Osteoblast (primary cell): Measurements from ENCODE around the gene A3GALT2. TPM values are rescaled to one million over a fixed set of nuclear protein-coding genes. Genes with fewer than 3 reads are reported as not detected.
A peak's percentile ranks its signal among the peaks of the same experiment; 100 is the strongest.

ENCODE experiments used
- DNase-seq: peaks from one replicate; pipeline ENCODE4 v3.0.0; 2011; ENCODE audit warnings: low spot score, mixed read lengths; ENCODE audit not compliant: insufficient read length; ENCODE audit errors: missing footprints
- H2AFZ ChIP-seq: 2 replicates; pipeline ENCODE4 v1.6.0; 2011; ENCODE audit warnings: mild to moderate bottlenecking, low read length
- H3K27ac ChIP-seq: 2 replicates; pipeline ENCODE4 v1.5.1; 2011; ENCODE audit warnings: mild to moderate bottlenecking, low read depth, low read length, moderate library complexity
- H3K27me3 ChIP-seq: 2 replicates; pipeline ENCODE4 v1.6.0; 2012; ENCODE audit warnings: mild to moderate bottlenecking, control low read depth, inconsistent platforms, low read length, moderate library complexity; ENCODE audit not compliant: insufficient read depth
- H3K36me3 ChIP-seq: 2 replicates; pipeline ENCODE4 v1.5.1; 2011; ENCODE audit warnings: mild to moderate bottlenecking, low read length, control low read depth, moderate library complexity; ENCODE audit not compliant: insufficient read depth
- H3K4me1 ChIP-seq: 2 replicates; pipeline ENCODE4 v1.5.1; 2011; ENCODE audit warnings: mild to moderate bottlenecking, low read length, control low read depth, moderate library complexity; ENCODE audit not compliant: insufficient read depth
- H3K4me2 ChIP-seq: 2 replicates; pipeline ENCODE4 v1.6.0; 2011; ENCODE audit warnings: mild to moderate bottlenecking, low read length; ENCODE audit not compliant: insufficient read depth
- H3K4me3 ChIP-seq: fragments of 200-600 bp; sonication (generic); 3 replicates; pipeline ENCODE4 v1.5.1; 2012; ENCODE audit warnings: mild to moderate bottlenecking, low read length, inconsistent platforms; ENCODE audit not compliant: insufficient read depth
- H3K79me2 ChIP-seq: 2 replicates; pipeline ENCODE4 v1.6.0; 2012; ENCODE audit warnings: mild to moderate bottlenecking, low read length, control low read depth, inconsistent platforms; ENCODE audit not compliant: insufficient read depth
- H3K9me3 ChIP-seq: 2 replicates; pipeline ENCODE4 v1.5.1; 2011; ENCODE audit warnings: low read depth, low read length, control low read depth
- H4K20me1 ChIP-seq: 2 replicates; pipeline ENCODE4 v1.6.0; 2012; ENCODE audit warnings: mild to moderate bottlenecking, low read length, control low read depth; ENCODE audit not compliant: insufficient read depth
- CTCF ChIP-seq: IDR thresholded peaks from 2 replicates; pipeline ENCODE4 v1.5.1; 2011; ENCODE audit warnings: mild to moderate bottlenecking, low read depth, low read length, moderate library complexity; ENCODE audit errors: extremely low read depth
- total RNA-seq: library from RNA; depleted of rRNA; stranded (reverse); fragments of >200 nt; gene quantifications from 2 replicates; pipeline ENCODE4 v1.2.3, GENCODE V29; 2012

Gene A3GALT2
- total RNA-seq, 1 donor = not detected

- no peak for TF ChIP-seq CTCF
Measured at GRCh38 chr1:33296082-33296458, 24.8 kb downstream of the A3GALT2 start.

GRCh38 chr1:33295450-33296081 is 25.3 kb downstream of the A3GALT2 start:
- H3K27me3 ChIP-seq = no peaks in the 10 kb centered on the region

More at GRCh38 chr1:33296082-33296458, 24.8 kb downstream of the A3GALT2 start:
- peaks cover 2% of the 10 kb centered on the region for H3K79me2 ChIP-seq
- no peak overlapping the region for H3K27ac ChIP-seq
- peaks cover 32% of the 10 kb centered on the region for H3K36me3 ChIP-seq
- no peak for DNase-seq
- H3K4me1 ChIP-seq = peaks cover 8% of the 10 kb centered on the region
- peaks cover 15% of the 10 kb centered on the region for H4K20me1 ChIP-seq
- H3K9me3 ChIP-seq = no peaks in the 10 kb centered on the region
- no peaks in the 10 kb centered on the region for H3K27me3 ChIP-seq
- no peak overlapping the region for H3K4me3 ChIP-seq
- H2AFZ ChIP-seq = no peak overlapping the region
- no peak overlapping the region for H3K4me2 ChIP-seq

GRCh38 chr1:33295023-33295422 is 25.9 kb downstream of the A3GALT2 start:
- Histone ChIP-seq H3K36me3 (peaks cover 33% of the 10 kb centered on the region), H3K27ac (no peak overlapping the region), H3K4me1 (no peaks in the 10 kb centered on the region), H3K27me3 (no peaks in the 10 kb centered on the region), H3K4me2 (no peak overlapping the region), H4K20me1 (peaks cover 15% of the 10 kb centered on the region), H3K4me3 (no peak overlapping the region), H3K9me3 (no peaks in the 10 kb centered on the region), H2AFZ (no peak overlapping the region), H3K79me2 (peaks cover 2% of the 10 kb centered on the region)
- DNase-seq = no peak
- TF ChIP-seq CTCF = no peak

More at GRCh38 chr1:33295450-33296081, 25.3 kb downstream of the A3GALT2 start:
- Histone ChIP-seq H2AFZ (no peak overlapping the region), H3K9me3 (no peaks in the 10 kb centered on the region), H3K4me1 (peaks cover 3% of the 10 kb centered on the region), H3K4me2 (no peak overlapping the region), H3K27ac (no peak overlapping the region), H3K4me3 (no peak overlapping the region), H3K79me2 (peaks cover 2% of the 10 kb centered on the region), H3K36me3 (peaks cover 32% of the 10 kb centered on the region), H4K20me1 (peaks cover 15% of the 10 kb centered on the region)
- peak; percentile 95 for TF ChIP-seq CTCF
- peak; percentile 97 for DNase-seq

- Histone ChIP-seq H3K27ac (no peak overlapping the region), H3K4me1 (no peaks in the 10 kb centered on the region), H3K4me3 (no peak overlapping the region), H3K4me2 (no peak overlapping the region), H3K9me3 (no peaks in the 10 kb centered on the region), H3K79me2 (peaks cover 2% of the 10 kb centered on the region), H4K20me1 (peaks cover 15% of the 10 kb centered on the region), H3K27me3 (no peaks in the 10 kb centered on the region), H3K36me3 (peaks cover 37% of the 10 kb centered on the region), H2AFZ (no peak overlapping the region)
- DNase-seq = no peak
- no peak for TF ChIP-seq CTCF
Measured at GRCh38 chr1:33294071-33295010, 26.6 kb downstream of the A3GALT2 start.
